ENCODE measurements around the gene LCNL1. TPM values are rescaled to one million over a fixed set of nuclear protein-coding genes. Genes with fewer than 3 reads are reported as not detected.
A peak's percentile ranks its signal among the peaks of the same experiment; 100 is the strongest.

Gene LCNL1
- total RNA-seq, 1 donor from 2014 or later: 0.45 TPM

DNA sequence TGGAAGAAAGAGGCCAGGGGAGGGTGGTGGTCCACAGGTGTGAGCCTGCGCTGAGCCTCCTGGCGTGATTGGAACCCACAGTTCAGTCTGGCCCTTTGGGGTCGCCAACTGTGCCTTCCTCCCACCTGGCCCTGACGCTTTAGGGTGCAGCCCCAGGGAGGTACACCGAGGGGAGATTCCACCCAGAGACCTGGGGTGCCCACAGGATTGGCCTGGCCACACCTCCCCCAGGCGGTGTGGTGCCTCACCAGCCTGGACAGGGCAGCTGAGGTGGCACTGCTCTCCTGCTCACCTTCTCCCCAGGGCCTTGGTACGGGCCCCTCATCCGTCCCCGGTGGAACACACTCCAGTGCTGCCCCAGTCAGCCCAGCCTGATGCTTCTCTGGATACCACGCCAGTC is 14.6 kb downstream of the LCNL1 start:
- H3K36me3 Mint-ChIP-seq (ENCODE audit: low read depth, unreplicated experiment): no peaks in the 10 kb centered on the region
- H3K36me3 ChIP-seq (ENCODE audit: insufficient read depth, low read length): no peaks in the 10 kb centered on the region
- H4K20me1 ChIP-seq (ENCODE audit: insufficient read depth, low read length): peaks cover 12% of the 10 kb centered on the region
- H3K4me2 ChIP-seq (ENCODE audit: low read length): peak overlapping the region; percentile 66
- no peak for TF ChIP-seq EZH2 (IDR thresholded peaks at IDR 0.05; ENCODE audit: insufficient read depth, low read length)
- TF ChIP-seq, protein P1, sequence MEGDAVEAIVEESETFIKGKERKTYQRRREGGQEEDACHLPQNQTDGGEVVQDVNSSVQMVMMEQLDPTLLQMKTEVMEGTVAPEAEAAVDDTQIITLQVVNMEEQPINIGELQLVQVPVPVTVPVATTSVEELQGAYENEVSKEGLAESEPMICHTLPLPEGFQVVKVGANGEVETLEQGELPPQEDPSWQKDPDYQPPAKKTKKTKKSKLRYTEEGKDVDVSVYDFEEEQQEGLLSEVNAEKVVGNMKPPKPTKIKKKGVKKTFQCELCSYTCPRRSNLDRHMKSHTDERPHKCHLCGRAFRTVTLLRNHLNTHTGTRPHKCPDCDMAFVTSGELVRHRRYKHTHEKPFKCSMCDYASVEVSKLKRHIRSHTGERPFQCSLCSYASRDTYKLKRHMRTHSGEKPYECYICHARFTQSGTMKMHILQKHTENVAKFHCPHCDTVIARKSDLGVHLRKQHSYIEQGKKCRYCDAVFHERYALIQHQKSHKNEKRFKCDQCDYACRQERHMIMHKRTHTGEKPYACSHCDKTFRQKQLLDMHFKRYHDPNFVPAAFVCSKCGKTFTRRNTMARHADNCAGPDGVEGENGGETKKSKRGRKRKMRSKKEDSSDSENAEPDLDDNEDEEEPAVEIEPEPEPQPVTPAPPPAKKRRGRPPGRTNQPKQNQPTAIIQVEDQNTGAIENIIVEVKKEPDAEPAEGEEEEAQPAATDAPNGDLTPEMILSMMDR (IDR thresholded peaks at IDR 0.05; ENCODE audit: insufficient read depth, low read depth, low read length): no peak
- no peak overlapping the region for H3K27ac ChIP-seq (ENCODE audit: low read depth, low read length)
- no peak overlapping the region for H2AFZ ChIP-seq (ENCODE audit: low read depth, low read length)
- H3K4me3 Mint-ChIP-seq (ENCODE audit: unreplicated experiment): no peak overlapping the region
- DNase-seq (ENCODE audit: low read depth) (no peak), FAIRE-seq (no peak)
- H3K27me3 ChIP-seq (ENCODE audit: insufficient read depth, low read length): no peaks in the 10 kb centered on the region
- H3K4me1 Mint-ChIP-seq (ENCODE audit: low read depth, unreplicated experiment): peaks cover 11% of the 10 kb centered on the region
- no peaks in the 10 kb centered on the region for H3K9me3 Mint-ChIP-seq (ENCODE audit: unreplicated experiment)
- peaks cover 45% of the 10 kb centered on the region for H3K4me1 ChIP-seq (ENCODE audit: insufficient read depth, low read length)
- no peak overlapping the region for H3K9ac ChIP-seq (ENCODE audit: low read length)
- no peaks in the 10 kb centered on the region for H3K27me3 Mint-ChIP-seq (ENCODE audit: low read depth, unreplicated experiment)
- no peak overlapping the region for H3K4me3 ChIP-seq (ENCODE audit: insufficient read depth, low read depth, low read length)
- peaks cover 12% of the 10 kb centered on the region for H3K79me2 ChIP-seq (ENCODE audit: insufficient read depth, low read length)
- no peaks in the 10 kb centered on the region for H3K9me3 ChIP-seq (ENCODE audit: insufficient read depth, low read depth, low read length)
- no peak overlapping the region for H3K27ac Mint-ChIP-seq (ENCODE audit: unreplicated experiment)

- peaks cover 12% of the 10 kb centered on the region for H4K20me1 ChIP-seq (ENCODE audit: insufficient read depth, low read length)
- no peaks in the 10 kb centered on the region for H3K27me3 ChIP-seq (ENCODE audit: insufficient read depth, low read length)
- no peak for FAIRE-seq
- H3K9me3 ChIP-seq (ENCODE audit: insufficient read depth, low read depth, low read length): no peaks in the 10 kb centered on the region
- no peak for DNase-seq (ENCODE audit: low read depth)
- peaks cover 42% of the 10 kb centered on the region for H3K4me1 ChIP-seq (ENCODE audit: insufficient read depth, low read length)
- H3K27ac ChIP-seq (ENCODE audit: low read depth, low read length): no peak overlapping the region
- no peaks in the 10 kb centered on the region for H3K36me3 ChIP-seq (ENCODE audit: insufficient read depth, low read length)
- no peak overlapping the region for H3K4me3 ChIP-seq (ENCODE audit: insufficient read depth, low read depth, low read length)
- H3K4me1 Mint-ChIP-seq (ENCODE audit: low read depth, unreplicated experiment): peaks cover 11% of the 10 kb centered on the region
- no peak overlapping the region for H3K9ac ChIP-seq (ENCODE audit: low read length)
- peak overlapping the region; percentile 66 for H3K4me2 ChIP-seq (ENCODE audit: low read length)
- no peak overlapping the region for H3K27ac Mint-ChIP-seq (ENCODE audit: unreplicated experiment)
- peaks cover 8% of the 10 kb centered on the region for H3K79me2 ChIP-seq (ENCODE audit: insufficient read depth, low read length)
- H2AFZ ChIP-seq (ENCODE audit: low read depth, low read length): peak overlapping the region; percentile 28
- H3K9me3 Mint-ChIP-seq (ENCODE audit: unreplicated experiment): no peaks in the 10 kb centered on the region
- TF ChIP-seq EZH2 (IDR thresholded peaks at IDR 0.05; ENCODE audit: insufficient read depth, low read length): no peak
- TF ChIP-seq, protein P1 (IDR thresholded peaks at IDR 0.05; ENCODE audit: insufficient read depth, low read depth, low read length): no peak
- H3K36me3 Mint-ChIP-seq (ENCODE audit: low read depth, unreplicated experiment): no peaks in the 10 kb centered on the region
- H3K4me3 Mint-ChIP-seq (ENCODE audit: unreplicated experiment): no peak overlapping the region
- H3K27me3 Mint-ChIP-seq (ENCODE audit: low read depth, unreplicated experiment): no peaks in the 10 kb centered on the region
Measured at GRCh38 chr9:136997830-136998234, 15.0 kb downstream of the LCNL1 start.

DNA sequence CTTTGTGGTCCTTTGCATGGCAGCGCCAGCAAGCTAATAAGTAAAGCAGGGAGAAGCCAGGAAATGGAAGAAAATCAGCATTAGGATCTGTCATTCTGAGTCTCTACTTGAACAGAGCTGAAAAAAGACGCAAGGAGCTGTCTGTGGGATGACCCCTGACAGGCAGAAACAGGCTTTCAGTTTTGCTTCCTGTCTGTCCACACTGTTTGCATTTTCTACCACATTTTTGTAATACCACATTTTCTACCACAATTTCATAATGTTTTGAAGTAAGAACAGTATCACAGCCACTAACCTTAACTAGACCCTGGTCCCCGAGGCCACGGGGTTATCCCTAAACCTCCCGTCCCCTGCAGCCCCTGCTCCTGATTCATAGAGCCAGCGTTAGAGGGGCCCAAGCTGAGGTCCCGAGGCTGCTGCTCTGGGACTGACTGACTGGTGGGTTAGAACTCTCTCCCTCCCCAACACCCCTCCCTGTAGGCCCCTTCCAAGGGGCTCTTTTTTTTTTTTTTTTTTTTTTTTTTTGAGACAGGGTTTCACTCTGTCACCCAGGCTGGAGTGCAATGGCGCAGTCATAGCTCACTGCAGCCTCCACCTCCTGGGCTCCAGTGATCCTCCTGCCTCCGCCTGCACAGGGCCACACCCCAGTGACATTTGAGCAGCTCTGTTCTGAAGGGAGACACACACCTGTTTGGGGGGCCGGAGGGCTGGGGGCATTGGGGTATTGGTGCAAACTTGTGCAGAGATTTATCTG is 17.6 kb downstream of the LCNL1 start:
- Histone ChIP-seq H2AFZ (ENCODE audit: low read depth, low read length) (no peak overlapping the region), H3K4me3 (ENCODE audit: insufficient read depth, low read depth, low read length) (no peak overlapping the region), H3K9ac (ENCODE audit: low read length) (no peak overlapping the region), H3K4me2 (ENCODE audit: low read length) (peak overlapping the region; percentile 40), H4K20me1 (ENCODE audit: insufficient read depth, low read length) (no peaks in the 10 kb centered on the region), H3K27me3 (ENCODE audit: insufficient read depth, low read length) (no peaks in the 10 kb centered on the region), H3K36me3 (ENCODE audit: insufficient read depth, low read length) (no peaks in the 10 kb centered on the region), H3K9me3 (ENCODE audit: insufficient read depth, low read depth, low read length) (no peaks in the 10 kb centered on the region), H3K79me2 (ENCODE audit: insufficient read depth, low read length) (no peaks in the 10 kb centered on the region), H3K27ac (ENCODE audit: low read depth, low read length) (no peak overlapping the region), H3K4me1 (ENCODE audit: insufficient read depth, low read length) (peaks cover 34% of the 10 kb centered on the region)
- DNase-seq (ENCODE audit: low read depth): peak; percentile 55
- peak overlapping the region; percentile 58 for H3K27ac Mint-ChIP-seq (ENCODE audit: unreplicated experiment)
- no peaks in the 10 kb centered on the region for H3K9me3 Mint-ChIP-seq (ENCODE audit: unreplicated experiment)
- FAIRE-seq: no peak
- no peaks in the 10 kb centered on the region for H3K27me3 Mint-ChIP-seq (ENCODE audit: low read depth, unreplicated experiment)
- TF ChIP-seq, protein P1 (IDR thresholded peaks at IDR 0.05; ENCODE audit: insufficient read depth, low read depth, low read length): no peak
- TF ChIP-seq EZH2 (IDR thresholded peaks at IDR 0.05; ENCODE audit: insufficient read depth, low read length): no peak
- no peak overlapping the region for H3K4me3 Mint-ChIP-seq (ENCODE audit: unreplicated experiment)
- no peaks in the 10 kb centered on the region for H3K36me3 Mint-ChIP-seq (ENCODE audit: low read depth, unreplicated experiment)
- H3K4me1 Mint-ChIP-seq (ENCODE audit: low read depth, unreplicated experiment): peaks cover 11% of the 10 kb centered on the region

Measured in astrocyte (in vitro differentiated cells and primary cell).